ENCODE measurements around the gene SEC14L6. TPM values are rescaled to one million over a fixed set of nuclear protein-coding genes. Genes with fewer than 3 reads are reported as not detected.
A peak's percentile ranks its signal among the peaks of the same experiment; 100 is the strongest.
"Not testable (repeated sequence)": the region's sequence is repeated elsewhere in the genome, so short reads cannot be mapped to it uniquely, and the experiment has no call there.

The SEC14L6 gene
- not detected for total RNA-seq

GRCh38 chr22:30546616-30547015 lies at the start of gene SEC14L6:
Gene SEC14L6, minus strand, starts transcription at chr22:30546741. Its CDS starts 59 bp downstream, at chr22:30546682.
- ATAC-seq = no peak
- Histone ChIP-seq H3K4me1 (no peaks in the 10 kb centered on the region), H3K27me3 (peaks cover 21 to 23% (median 23%) of the 10 kb centered on the region in 3 donors)

DNA sequence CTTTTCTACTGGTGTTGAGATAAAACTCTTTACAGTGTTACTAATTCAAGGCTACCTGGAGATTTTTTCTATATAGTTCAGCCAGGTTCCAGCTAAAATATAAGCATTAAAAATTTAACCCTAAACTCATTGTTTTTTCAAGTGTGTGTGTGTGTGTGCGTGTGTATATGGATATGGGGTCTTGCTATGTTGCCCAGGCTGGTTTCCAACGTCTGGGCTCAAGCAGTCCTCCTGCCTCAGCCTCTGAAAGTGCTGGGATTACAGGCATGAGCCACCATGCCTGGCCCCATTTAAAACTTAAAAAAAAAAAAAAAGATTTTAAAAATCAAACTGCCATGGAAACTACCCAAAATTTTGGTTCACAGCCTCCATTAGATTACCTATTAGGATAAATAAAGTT lies 49.7 kb upstream of the SEC14L6 start:
- no peak for ATAC-seq
- TF ChIP-seq POLR2A (IDR thresholded peaks at IDR 0.05) = no peak
- TF ChIP-seq CTCF (IDR thresholded peaks at IDR 0.05 in 4 of 5, conservative IDR thresholded peaks at IDR 0.05 in 1 of 5) = no peak
- Histone ChIP-seq H3K27me3 (no peaks in the 10 kb centered on the region), H3K36me3 (no peaks in the 10 kb centered on the region), H3K27ac (no peak overlapping the region), H3K9me3 (no peaks in the 10 kb centered on the region), H3K4me1 (peaks cover 4% of the 10 kb centered on the region in 2 donors), H3K4me3 (no peak overlapping the region)
- intact Hi-C loops (cut with DNase I; ENCODE audit: low total_unique reads) = no loop called here
- in situ Hi-C loops (cut with MboI; ENCODE audit: low sequenced_read_pairs in 4 of 4) = no loop called here
- DNase-seq = no peak

More at GRCh38 chr22:30546616-30547015, at the start of gene SEC14L6:
- H3K9me3 ChIP-seq = no peaks in the 10 kb centered on the region
- no peak for DNase-seq
- no peaks in the 10 kb centered on the region for H3K36me3 ChIP-seq
- no peak within 1 kb of the TSS for H3K4me3 ChIP-seq
- TF ChIP-seq CTCF (IDR thresholded peaks at IDR 0.05 in 4 of 5, conservative IDR thresholded peaks at IDR 0.05 in 1 of 5) (no peak), POLR2A (IDR thresholded peaks at IDR 0.05) (no peak)
- intact Hi-C loops (cut with DNase I; ENCODE audit: low total_unique reads) (no loop called here), in situ Hi-C loops (cut with MboI; ENCODE audit: low sequenced_read_pairs in 4 of 4) (no loop called here)
- no peak within 1 kb of the TSS for H3K27ac ChIP-seq

- Histone ChIP-seq H3K4me3 (peak overlapping the region; percentile 62 to 94 (median 90)), H3K27ac (peak overlapping the region in 3 of 4 donors; percentile 85 to 94 (median 86)), H3K4me1 (peaks cover 13 to 19% of the 10 kb centered on the region in 2 donors), H3K36me3 (peaks cover 0 to 17% of the 10 kb centered on the region in 2 donors)
- in situ Hi-C loops (cut with MboI; ENCODE audit: low sequenced_read_pairs in 4 of 4); ATAC-seq; H3K27me3 ChIP-seq; DNase-seq; H3K9me3 ChIP-seq: not testable (repeated sequence)
- intact Hi-C loops (cut with DNase I; ENCODE audit: low total_unique reads) = loop anchor here (2.0 to 5.0 kb wide), 2 partner anchors 42 to 75 kb away; partner anchors contain the start of genes DUSP18 and SLC35E4
These were observed 45.8 kb upstream of the SEC14L6 start for GRCh38 chr22:30592360-30592713.

- Histone ChIP-seq H3K27ac (peak within 1 kb of the TSS; percentile 78 to 94 (median 86)), H3K36me3 (peaks cover 0 to 23% of the 10 kb centered on the region in 2 donors), H3K9me3 (no peaks in the 10 kb centered on the region), H3K4me1 (peaks cover 13 to 19% of the 10 kb centered on the region in 2 donors), H3K4me3 (peak within 1 kb of the TSS; percentile 62 to 94 (median 90)), H3K27me3 (no peaks in the 10 kb centered on the region)
- intact Hi-C loops (cut with DNase I; ENCODE audit: low total_unique reads) (loop anchor here (1.0 to 5.0 kb wide), 3 partner anchors 15 to 76 kb away; partner anchors contain the start of genes DUSP18 and SLC35E4), in situ Hi-C loops (cut with MboI; ENCODE audit: low sequenced_read_pairs in 4 of 4) (no loop called here)
- peak; percentile 100 for ATAC-seq
- no peak for TF ChIP-seq CTCF (IDR thresholded peaks at IDR 0.05 in 4 of 5, conservative IDR thresholded peaks at IDR 0.05 in 1 of 5)
- TF ChIP-seq POLR2A (IDR thresholded peaks at IDR 0.05) = peak; percentile 44 to 59
- peak; percentile 90 to 94 for DNase-seq
These were observed 45.2 kb upstream of the SEC14L6 start, which contains the start of gene PES1 for GRCh38 chr22:30591588-30592359. Gene PES1, minus strand, starts transcription at chr22:30591910. Its CDS starts 77 bp downstream, at chr22:30591833.

DNA sequence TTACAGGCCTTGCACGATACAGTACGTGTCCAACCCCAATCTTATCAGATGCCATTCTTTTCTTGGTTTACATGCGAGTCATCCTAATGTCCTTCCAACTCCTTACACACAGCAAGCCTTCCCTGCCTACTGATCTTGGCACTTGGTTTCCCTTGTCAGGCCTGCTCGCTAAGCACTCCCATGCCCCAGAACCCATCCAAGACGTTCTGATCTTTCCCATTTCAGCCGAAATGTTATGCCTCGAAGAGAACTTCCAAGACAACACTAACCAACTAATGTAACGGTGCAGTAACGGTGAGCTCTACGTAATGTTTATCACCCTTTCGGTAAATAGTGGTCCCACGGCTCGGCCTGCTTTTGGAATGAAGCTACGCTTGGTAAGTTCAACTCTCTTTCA lies 44.6 kb upstream of the SEC14L6 start:
- no peak for DNase-seq
- ATAC-seq = peak in 1 of 2 donors; percentile 1
- in situ Hi-C loops (cut with MboI; ENCODE audit: low sequenced_read_pairs in 4 of 4) = no loop called here
- H3K27ac ChIP-seq = peak overlapping the region; percentile 78 to 94 (median 86)
- peak overlapping the region; percentile 62 to 94 (median 90) for H3K4me3 ChIP-seq
- intact Hi-C loops (cut with DNase I; ENCODE audit: low total_unique reads) = loop anchor here (1.0 to 5.0 kb wide), 2 partner anchors 15 to 76 kb away; partner anchors contain the start of gene DUSP18
- peaks cover 0 to 28% of the 10 kb centered on the region in 2 donors for H3K36me3 ChIP-seq
- no peak for TF ChIP-seq CTCF (IDR thresholded peaks at IDR 0.05 in 4 of 5, conservative IDR thresholded peaks at IDR 0.05 in 1 of 5)
- TF ChIP-seq POLR2A (IDR thresholded peaks at IDR 0.05) = no peak
- no peaks in the 10 kb centered on the region for H3K9me3 ChIP-seq
- H3K4me1 ChIP-seq = peaks cover 13 to 19% of the 10 kb centered on the region in 2 donors
- H3K27me3 ChIP-seq = no peaks in the 10 kb centered on the region
